Progenitor cell of endocrine pancreas (in vitro differentiated cells): ENCODE results near the gene MAP2K6. TPM values are rescaled to one million over a fixed set of nuclear protein-coding genes. Genes with fewer than 3 reads are reported as not detected.

Experiments used
- DNase-seq: peaks from one replicate; pipeline ENCODE4 v3.0.0; 2021; ENCODE audit warnings: low spot score; ENCODE audit not compliant: unreplicated experiment
- H3K27ac Mint-ChIP-seq: 2 replicates; pipeline ENCODE4 v1.8.0; 2021; ENCODE audit warnings: mild to moderate bottlenecking, moderate library complexity, mixed read lengths
- H3K27me3 Mint-ChIP-seq: 2 replicates; pipeline ENCODE4 v1.8.0; 2021; ENCODE audit warnings: mixed read lengths
- H3K36me3 Mint-ChIP-seq: 2 replicates; pipeline ENCODE4 v1.8.0; 2022; ENCODE audit warnings: mixed read lengths; ENCODE audit not compliant: insufficient read depth
- H3K4me1 Mint-ChIP-seq: 2 replicates; pipeline ENCODE4 v1.8.0; 2021; ENCODE audit warnings: low read depth, mixed read lengths
- H3K4me3 Mint-ChIP-seq: 2 replicates; pipeline ENCODE4 v1.8.0; 2021; ENCODE audit warnings: low read depth, mild to moderate bottlenecking, moderate library complexity, mixed read lengths
- H3K9me3 Mint-ChIP-seq: 2 replicates; pipeline ENCODE4 v1.8.0; 2021; ENCODE audit warnings: low read depth, mixed read lengths
- CTCF ChIP-seq: fragments of 200-600 bp; sonication (generic); IDR thresholded peaks from one replicate; pipeline ENCODE4 v1.5.0; 2021; ENCODE audit warnings: antibody characterized with exemption, mild to moderate bottlenecking; ENCODE audit not compliant: unreplicated experiment
- total RNA-seq: library from RNA; stranded (reverse); gene quantifications from 2 replicates; pipeline ENCODE4 v1.2.1, GENCODE V29; 2021

MAP2K6 gene
- total RNA-seq, 1 donor from 2014 or later = 44.7 TPM

DNA sequence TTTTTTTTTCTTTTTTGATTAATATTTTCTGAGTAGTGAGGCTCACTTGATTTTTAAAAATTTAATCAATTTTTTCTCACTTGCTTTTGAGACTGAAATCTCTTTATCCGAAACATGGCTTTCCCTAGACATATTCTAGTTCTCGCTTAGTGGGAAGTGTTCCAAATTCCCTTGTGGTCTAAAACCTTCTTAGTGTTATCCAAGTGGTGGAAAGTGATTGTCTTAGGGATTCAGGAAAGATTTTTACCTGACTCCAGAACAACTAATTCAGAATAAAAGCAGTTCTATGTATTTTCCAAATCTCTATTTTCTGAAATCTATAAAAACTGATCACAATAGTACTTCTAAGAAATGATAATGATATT is 178.8 kb downstream of the MAP2K6 start:
- H3K36me3 Mint-ChIP-seq = no peaks in the 10 kb centered on the region
- no peak for TF ChIP-seq CTCF
- H3K9me3 Mint-ChIP-seq = no peaks in the 10 kb centered on the region
- no peaks in the 10 kb centered on the region for H3K27me3 Mint-ChIP-seq
- peaks cover 4% of the 10 kb centered on the region for H3K4me1 Mint-ChIP-seq
- no peak overlapping the region for H3K4me3 Mint-ChIP-seq
- DNase-seq = no peak
- no peak overlapping the region for H3K27ac Mint-ChIP-seq

- no peak overlapping the region for H3K27ac Mint-ChIP-seq
- no peaks in the 10 kb centered on the region for H3K36me3 Mint-ChIP-seq
- H3K4me3 Mint-ChIP-seq = no peak overlapping the region
- no peaks in the 10 kb centered on the region for H3K27me3 Mint-ChIP-seq
- TF ChIP-seq CTCF = no peak
- no peaks in the 10 kb centered on the region for H3K9me3 Mint-ChIP-seq
- H3K4me1 Mint-ChIP-seq = peaks cover 1% of the 10 kb centered on the region
- no peak for DNase-seq
Measured at GRCh38 chr17:69593716-69594115, 179.2 kb downstream of the MAP2K6 start.

DNA sequence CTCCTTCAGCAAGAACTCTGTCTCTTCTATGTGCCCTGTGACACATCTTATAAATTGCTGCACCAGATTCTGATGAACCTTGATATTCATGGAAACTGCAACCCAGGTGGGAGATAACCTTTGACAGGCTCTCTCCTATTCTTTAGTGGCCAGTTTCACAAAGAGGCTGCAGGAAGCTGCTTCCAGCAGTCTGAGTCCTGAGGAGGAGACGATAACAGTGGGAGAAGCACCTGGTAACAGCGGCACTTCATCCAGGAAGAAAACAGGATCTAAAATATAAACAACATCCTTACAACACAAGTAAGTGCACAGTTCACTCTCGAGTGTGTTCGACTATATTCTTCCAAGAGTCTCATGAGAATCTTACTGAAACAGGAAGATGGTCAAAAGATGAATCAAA is 180.1 kb downstream of the MAP2K6 start:
- no peak for DNase-seq
- no peak overlapping the region for H3K27ac Mint-ChIP-seq
- no peaks in the 10 kb centered on the region for H3K36me3 Mint-ChIP-seq
- H3K4me1 Mint-ChIP-seq = no peaks in the 10 kb centered on the region
- no peaks in the 10 kb centered on the region for H3K27me3 Mint-ChIP-seq
- no peak overlapping the region for H3K4me3 Mint-ChIP-seq
- H3K9me3 Mint-ChIP-seq = no peaks in the 10 kb centered on the region
- no peak for TF ChIP-seq CTCF

DNA sequence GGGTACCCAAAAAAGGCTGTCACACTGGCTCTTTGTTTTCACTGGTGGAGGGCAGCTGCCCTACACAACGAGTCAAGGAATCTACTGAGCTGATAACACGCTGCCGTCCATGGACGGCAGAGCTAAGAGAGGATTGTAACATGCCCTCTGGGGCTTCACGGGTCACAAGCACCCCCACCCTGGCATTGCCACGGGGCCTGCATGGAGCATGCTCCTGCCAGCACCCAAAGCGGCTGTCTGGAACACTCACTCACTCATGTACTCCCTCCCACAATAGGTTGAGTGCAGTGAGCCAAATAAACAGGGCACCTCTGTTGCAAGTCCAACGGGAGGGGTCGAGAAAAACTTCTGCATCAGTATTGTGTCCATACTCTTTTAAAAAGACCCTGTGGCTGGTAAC is 181.6 kb downstream of the MAP2K6 start:
- DNase-seq = no peak
- Mint-ChIP-seq H3K9me3 (no peaks in the 10 kb centered on the region), H3K36me3 (no peaks in the 10 kb centered on the region), H3K4me3 (no peak overlapping the region), H3K27ac (no peak overlapping the region), H3K27me3 (no peaks in the 10 kb centered on the region), H3K4me1 (no peaks in the 10 kb centered on the region)
- TF ChIP-seq CTCF = no peak

DNA sequence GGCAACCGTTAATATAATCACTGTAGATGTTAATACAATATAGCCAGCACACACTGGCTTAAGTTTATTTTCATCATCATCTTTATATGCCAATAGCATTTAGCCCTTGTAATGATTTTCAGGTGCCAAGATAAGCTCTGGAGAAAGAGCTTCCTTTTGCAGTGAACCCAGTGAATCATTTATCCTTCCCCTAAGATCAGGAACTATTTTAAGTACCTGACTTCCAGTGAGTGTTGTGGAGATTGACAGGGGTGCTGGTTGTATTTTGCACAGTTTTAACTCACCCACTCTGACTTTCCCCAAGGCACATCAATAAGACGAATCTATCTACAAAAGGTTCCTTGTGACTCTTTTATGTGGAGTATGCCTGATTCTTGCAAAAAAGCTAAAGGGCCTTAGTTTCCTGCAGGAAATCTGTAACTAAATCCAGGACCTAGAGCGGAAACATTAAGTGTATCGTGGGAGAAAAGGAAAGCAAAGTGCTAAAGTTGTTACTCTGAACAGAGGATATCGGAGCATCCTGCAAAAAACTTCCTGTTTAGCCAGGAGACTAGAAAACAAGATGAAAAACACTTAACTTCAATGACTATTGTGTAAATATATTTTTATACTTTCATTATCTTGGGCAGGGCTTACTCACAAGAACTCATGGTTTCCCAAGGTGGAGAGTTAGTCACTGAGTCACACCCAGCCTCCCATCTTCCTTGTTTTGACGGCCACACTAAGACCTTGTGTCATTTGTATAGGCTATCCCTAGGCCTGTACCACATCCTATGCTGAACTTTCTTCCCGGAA is 183.6 kb downstream of the MAP2K6 start:
- no peak for TF ChIP-seq CTCF
- H3K4me3 Mint-ChIP-seq = no peak overlapping the region
- no peak for DNase-seq
- H3K4me1 Mint-ChIP-seq = no peaks in the 10 kb centered on the region
- no peaks in the 10 kb centered on the region for H3K9me3 Mint-ChIP-seq
- no peaks in the 10 kb centered on the region for H3K27me3 Mint-ChIP-seq
- no peaks in the 10 kb centered on the region for H3K36me3 Mint-ChIP-seq
- no peak overlapping the region for H3K27ac Mint-ChIP-seq
